Nephron progenitor cell (in vitro differentiated cells): ENCODE measurements around the gene RMRP.

ENCODE experiments used
- DNase-seq: peaks from one replicate; pipeline ENCODE4 v3.0.0; 2021
- H3K27ac Mint-ChIP-seq: 2 replicates; pipeline ENCODE4 v1.8.0; 2021; ENCODE audit warnings: mild to moderate bottlenecking, moderate library complexity, mixed read lengths
- H3K27me3 Mint-ChIP-seq: 2 replicates; pipeline ENCODE4 v1.8.0; 2021; ENCODE audit warnings: mild to moderate bottlenecking, low read depth, mixed read lengths; ENCODE audit not compliant: poor library complexity
- H3K36me3 Mint-ChIP-seq: 2 replicates; pipeline ENCODE4 v1.8.0; 2021; ENCODE audit warnings: low read depth, mixed read lengths
- H3K4me1 Mint-ChIP-seq: 2 replicates; pipeline ENCODE4 v1.8.0; 2021; ENCODE audit warnings: mixed read lengths
- H3K4me3 Mint-ChIP-seq: 2 replicates; pipeline ENCODE4 v1.8.0; 2021; ENCODE audit warnings: mild to moderate bottlenecking, moderate library complexity, mixed read lengths
- H3K9me3 Mint-ChIP-seq: 2 replicates; pipeline ENCODE4 v1.8.0; 2021; ENCODE audit warnings: mild to moderate bottlenecking, moderate library complexity, mixed read lengths
- TF ChIP-seq, protein P1 (sequence below): fragments of 200-600 bp; sonication (generic); IDR thresholded peaks from 2 replicates; pipeline ENCODE4 v1.5.0; 2021; ENCODE audit warnings: antibody characterized with exemption

Gene RMRP

DNA sequence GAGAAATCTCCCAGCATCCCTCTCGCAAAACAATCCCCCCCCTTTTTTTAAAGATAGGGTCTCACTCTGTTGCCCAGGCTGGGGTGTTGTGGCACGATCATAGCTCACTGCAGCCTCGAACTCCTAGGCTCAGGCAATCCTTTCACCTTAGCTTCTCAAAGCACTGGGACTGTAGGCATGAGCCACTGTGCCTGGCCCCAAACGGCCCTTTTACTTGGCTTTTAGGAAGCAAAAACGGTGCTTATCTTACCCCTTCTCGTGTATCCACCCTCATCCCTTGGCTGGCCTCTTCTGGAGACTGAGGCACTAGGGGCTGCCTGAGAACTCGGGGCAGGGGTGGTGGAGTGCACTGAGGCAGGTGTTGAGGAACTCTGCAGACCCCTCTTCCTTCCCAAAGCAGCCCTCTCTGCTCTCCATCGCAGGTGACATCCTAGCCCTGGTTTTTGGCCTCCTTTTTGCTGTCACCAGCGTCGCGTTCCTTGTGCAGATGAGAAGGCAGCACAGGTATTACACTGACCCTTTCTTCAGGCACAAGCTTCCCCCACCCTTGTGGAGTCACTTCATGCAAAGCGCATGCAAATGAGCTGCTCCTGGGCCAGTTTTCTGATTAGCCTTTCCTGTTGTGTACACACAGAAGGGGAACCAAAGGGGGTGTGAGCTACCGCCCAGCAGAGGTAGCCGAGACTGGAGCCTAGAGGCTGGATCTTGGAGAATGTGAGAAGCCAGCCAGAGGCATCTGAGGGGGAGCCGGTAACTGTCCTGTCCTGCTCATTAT, 22.7 kb upstream of the RMRP start:
- TF ChIP-seq, protein P1, sequence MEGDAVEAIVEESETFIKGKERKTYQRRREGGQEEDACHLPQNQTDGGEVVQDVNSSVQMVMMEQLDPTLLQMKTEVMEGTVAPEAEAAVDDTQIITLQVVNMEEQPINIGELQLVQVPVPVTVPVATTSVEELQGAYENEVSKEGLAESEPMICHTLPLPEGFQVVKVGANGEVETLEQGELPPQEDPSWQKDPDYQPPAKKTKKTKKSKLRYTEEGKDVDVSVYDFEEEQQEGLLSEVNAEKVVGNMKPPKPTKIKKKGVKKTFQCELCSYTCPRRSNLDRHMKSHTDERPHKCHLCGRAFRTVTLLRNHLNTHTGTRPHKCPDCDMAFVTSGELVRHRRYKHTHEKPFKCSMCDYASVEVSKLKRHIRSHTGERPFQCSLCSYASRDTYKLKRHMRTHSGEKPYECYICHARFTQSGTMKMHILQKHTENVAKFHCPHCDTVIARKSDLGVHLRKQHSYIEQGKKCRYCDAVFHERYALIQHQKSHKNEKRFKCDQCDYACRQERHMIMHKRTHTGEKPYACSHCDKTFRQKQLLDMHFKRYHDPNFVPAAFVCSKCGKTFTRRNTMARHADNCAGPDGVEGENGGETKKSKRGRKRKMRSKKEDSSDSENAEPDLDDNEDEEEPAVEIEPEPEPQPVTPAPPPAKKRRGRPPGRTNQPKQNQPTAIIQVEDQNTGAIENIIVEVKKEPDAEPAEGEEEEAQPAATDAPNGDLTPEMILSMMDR: no peak
- peaks cover 7% of the 10 kb centered on the region for H3K27me3 Mint-ChIP-seq

GRCh38 chr9:35679766-35680330, 22.0 kb upstream of the RMRP start:
- H3K27me3 Mint-ChIP-seq: peaks cover 13% of the 10 kb centered on the region
- DNase-seq: no peak
- TF ChIP-seq, protein P1: no peak
- no peaks in the 10 kb centered on the region for H3K9me3 Mint-ChIP-seq
- H3K36me3 Mint-ChIP-seq: peaks cover 29% of the 10 kb centered on the region
- no peak overlapping the region for H3K27ac Mint-ChIP-seq
- no peak overlapping the region for H3K4me3 Mint-ChIP-seq
- peaks cover 69% of the 10 kb centered on the region for H3K4me1 Mint-ChIP-seq

More for the DNA sequence above, 22.7 kb upstream of the RMRP start:
- peaks cover 73% of the 10 kb centered on the region for H3K4me1 Mint-ChIP-seq
- H3K36me3 Mint-ChIP-seq: peaks cover 35% of the 10 kb centered on the region
- no peak overlapping the region for H3K4me3 Mint-ChIP-seq
- peak overlapping the region; percentile 29 for H3K27ac Mint-ChIP-seq
- DNase-seq: no peak
- H3K9me3 Mint-ChIP-seq: no peaks in the 10 kb centered on the region

- Mint-ChIP-seq H3K27me3 (peaks cover 20% of the 10 kb centered on the region), H3K4me1 (peaks cover 70% of the 10 kb centered on the region), H3K36me3 (peaks cover 21% of the 10 kb centered on the region), H3K9me3 (no peaks in the 10 kb centered on the region), H3K4me3 (no peak overlapping the region), H3K27ac (no peak overlapping the region)
- DNase-seq: no peak
- TF ChIP-seq, protein P1: no peak
Observed at GRCh38 chr9:35679091-35679490, 21.3 kb upstream of the RMRP start.

DNA sequence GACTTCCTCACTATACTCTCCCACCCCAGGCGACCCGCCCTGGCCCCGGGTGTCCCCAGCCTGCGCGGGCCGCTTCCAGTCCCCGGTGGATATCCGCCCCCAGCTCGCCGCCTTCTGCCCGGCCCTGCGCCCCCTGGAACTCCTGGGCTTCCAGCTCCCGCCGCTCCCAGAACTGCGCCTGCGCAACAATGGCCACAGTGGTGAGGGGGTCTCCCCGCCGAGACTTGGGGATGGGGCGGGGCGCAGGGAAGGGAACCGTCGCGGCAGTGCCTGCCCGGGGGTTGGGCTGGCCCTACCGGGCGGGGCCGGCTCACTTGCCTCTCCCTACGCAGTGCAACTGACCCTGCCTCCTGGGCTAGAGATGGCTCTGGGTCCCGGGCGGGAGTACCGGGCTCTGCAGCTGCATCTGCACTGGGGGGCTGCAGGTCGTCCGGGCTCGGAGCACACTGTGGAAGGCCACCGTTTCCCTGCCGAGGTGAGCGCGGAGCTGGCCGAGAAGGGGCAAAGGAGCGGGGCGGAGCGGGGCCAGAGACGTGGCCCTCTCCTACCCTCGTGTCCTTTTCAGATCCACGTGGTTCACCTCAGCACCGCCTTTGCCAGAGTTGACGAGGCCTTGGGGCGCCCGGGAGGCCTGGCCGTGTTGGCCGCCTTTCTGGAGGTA, 18.0 kb upstream of the RMRP start:
- Mint-ChIP-seq H3K9me3 (no peaks in the 10 kb centered on the region), H3K4me1 (peaks cover 45% of the 10 kb centered on the region), H3K4me3 (peak overlapping the region; percentile 77), H3K27me3 (peaks cover 34% of the 10 kb centered on the region), H3K27ac (no peak overlapping the region), H3K36me3 (no peaks in the 10 kb centered on the region)
- peak; percentile 94 for DNase-seq
- TF ChIP-seq, protein P1: no peak

- DNase-seq: no peak
- H3K36me3 Mint-ChIP-seq: no peaks in the 10 kb centered on the region
- H3K4me1 Mint-ChIP-seq: peaks cover 45% of the 10 kb centered on the region
- peak overlapping the region; percentile 77 for H3K4me3 Mint-ChIP-seq
- H3K27me3 Mint-ChIP-seq: peaks cover 34% of the 10 kb centered on the region
- H3K9me3 Mint-ChIP-seq: no peaks in the 10 kb centered on the region
- no peak overlapping the region for H3K27ac Mint-ChIP-seq
- TF ChIP-seq, protein P1: no peak
Observed at GRCh38 chr9:35675204-35675603, 17.4 kb upstream of the RMRP start.
